ENCODE measurements around the gene NPDC1. TPM values are rescaled to one million over a fixed set of nuclear protein-coding genes. Genes with fewer than 3 reads are reported as not detected.

The NPDC1 gene
- total and polyA plus RNA-seq, 4 donors, result 2.7 to 14.5 (median 7.3) TPM

DNA sequence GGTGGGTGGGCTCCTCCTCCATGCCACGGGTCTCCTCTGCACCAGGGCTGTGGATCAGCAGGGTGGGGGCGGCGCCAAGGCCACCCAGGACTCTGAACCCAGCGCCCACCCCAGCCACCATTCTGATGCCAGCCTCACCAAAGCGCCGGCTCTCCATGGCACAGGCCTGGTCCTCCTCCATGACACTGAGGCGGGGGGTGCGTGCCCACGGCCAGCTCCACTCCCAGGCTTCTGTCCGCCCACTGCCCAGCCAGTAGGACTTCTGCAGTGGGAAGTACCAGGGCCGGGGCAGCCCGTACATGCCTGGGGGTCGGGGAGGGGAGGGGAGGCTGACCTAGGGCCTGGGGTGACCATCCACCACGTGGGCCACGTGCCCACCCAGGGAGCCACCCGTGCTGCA is 29.5 kb downstream of the NPDC1 start:
- Histone ChIP-seq H3K36me3 (ENCODE audit: control insufficient read depth in 4 of 4, insufficient read depth in 3 of 4, low read depth in 1 of 4, low read length in 3 of 4) (peaks cover 2 to 40% (median 19%) of the 10 kb centered on the region in 4 donors), H3K9ac (ENCODE audit: low read depth in 1 of 2, low read length in 2 of 2) (no peak overlapping the region), H3K27ac (ENCODE audit: low read depth in 1 of 2, low read length in 2 of 2) (no peak overlapping the region), H3K9me3 (ENCODE audit: control insufficient read depth in 4 of 4, low read length in 3 of 4) (no peaks in the 10 kb centered on the region), H3K27me3 (ENCODE audit: control insufficient read depth in 4 of 4, insufficient read depth in 4 of 4, low read length in 3 of 4) (no peaks in the 10 kb centered on the region), H3K4me1 (ENCODE audit: control insufficient read depth in 4 of 4, insufficient read depth in 4 of 4, low read length in 3 of 4) (no peaks in the 10 kb centered on the region), H3K4me3 (ENCODE audit: low read depth in 1 of 3, low read length in 3 of 3) (no peak overlapping the region)
- TF ChIP-seq HNF4A (conservative IDR thresholded peaks at IDR 0.05) (no peak), FOXA2 (IDR thresholded peaks at IDR 0.05) (no peak)
- WGBS, result 98% methylated on average over 16 of the region's 16 CpGs
- DNase-seq (ENCODE audit: low spot score), result no peak

DNA sequence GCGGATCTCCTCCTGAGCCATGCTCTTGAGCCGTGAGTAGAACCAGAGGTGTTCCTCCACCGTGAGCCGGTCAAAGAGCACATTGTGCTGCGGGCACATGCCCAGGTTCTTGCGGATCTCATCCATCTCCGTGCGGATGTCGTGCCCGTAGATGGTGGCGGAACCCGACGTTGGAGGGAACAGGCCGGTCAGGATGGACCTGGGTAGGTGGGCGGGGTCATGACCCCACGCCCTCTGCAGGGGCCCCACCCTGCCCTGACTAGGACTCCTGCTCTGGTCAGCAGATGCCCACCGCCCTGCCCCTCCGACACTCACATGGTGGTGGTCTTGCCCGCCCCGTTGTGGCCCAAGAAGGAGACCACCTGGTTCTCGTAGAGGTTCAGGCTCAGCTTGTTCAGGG is 30.0 kb downstream of the NPDC1 start:
- no peaks in the 10 kb centered on the region for H3K9me3 ChIP-seq (ENCODE audit: control insufficient read depth in 4 of 4, low read length in 3 of 4)
- H3K4me3 ChIP-seq (ENCODE audit: low read depth in 1 of 3, low read length in 3 of 3), result no peak overlapping the region
- no peak overlapping the region for H3K27ac ChIP-seq (ENCODE audit: low read depth in 1 of 2, low read length in 2 of 2)
- no peaks in the 10 kb centered on the region for H3K4me1 ChIP-seq (ENCODE audit: control insufficient read depth in 4 of 4, insufficient read depth in 4 of 4, low read length in 3 of 4)
- no peaks in the 10 kb centered on the region for H3K27me3 ChIP-seq (ENCODE audit: control insufficient read depth in 4 of 4, insufficient read depth in 4 of 4, low read length in 3 of 4)
- no peak for TF ChIP-seq EGR1 (IDR thresholded peaks at IDR 0.05; ENCODE audit: low read depth in 2 of 2)
- TF ChIP-seq SP1 (IDR thresholded peaks at IDR 0.05), result no peak
- no peak for TF ChIP-seq FOXA2 (IDR thresholded peaks at IDR 0.05)
- no peak for TF ChIP-seq HNF4G (IDR thresholded peaks at IDR 0.05)
- TF ChIP-seq, protein P1, sequence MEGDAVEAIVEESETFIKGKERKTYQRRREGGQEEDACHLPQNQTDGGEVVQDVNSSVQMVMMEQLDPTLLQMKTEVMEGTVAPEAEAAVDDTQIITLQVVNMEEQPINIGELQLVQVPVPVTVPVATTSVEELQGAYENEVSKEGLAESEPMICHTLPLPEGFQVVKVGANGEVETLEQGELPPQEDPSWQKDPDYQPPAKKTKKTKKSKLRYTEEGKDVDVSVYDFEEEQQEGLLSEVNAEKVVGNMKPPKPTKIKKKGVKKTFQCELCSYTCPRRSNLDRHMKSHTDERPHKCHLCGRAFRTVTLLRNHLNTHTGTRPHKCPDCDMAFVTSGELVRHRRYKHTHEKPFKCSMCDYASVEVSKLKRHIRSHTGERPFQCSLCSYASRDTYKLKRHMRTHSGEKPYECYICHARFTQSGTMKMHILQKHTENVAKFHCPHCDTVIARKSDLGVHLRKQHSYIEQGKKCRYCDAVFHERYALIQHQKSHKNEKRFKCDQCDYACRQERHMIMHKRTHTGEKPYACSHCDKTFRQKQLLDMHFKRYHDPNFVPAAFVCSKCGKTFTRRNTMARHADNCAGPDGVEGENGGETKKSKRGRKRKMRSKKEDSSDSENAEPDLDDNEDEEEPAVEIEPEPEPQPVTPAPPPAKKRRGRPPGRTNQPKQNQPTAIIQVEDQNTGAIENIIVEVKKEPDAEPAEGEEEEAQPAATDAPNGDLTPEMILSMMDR (IDR thresholded peaks at IDR 0.05; ENCODE audit: low read depth, low read length, missing input control), result no peak
- TF ChIP-seq NR2F2 (IDR thresholded peaks at IDR 0.05), result no peak
- TF ChIP-seq HNF4A (conservative IDR thresholded peaks at IDR 0.05), result no peak
- no peak for TF ChIP-seq RXRA (IDR thresholded peaks at IDR 0.05)
- TF ChIP-seq, protein P2, sequence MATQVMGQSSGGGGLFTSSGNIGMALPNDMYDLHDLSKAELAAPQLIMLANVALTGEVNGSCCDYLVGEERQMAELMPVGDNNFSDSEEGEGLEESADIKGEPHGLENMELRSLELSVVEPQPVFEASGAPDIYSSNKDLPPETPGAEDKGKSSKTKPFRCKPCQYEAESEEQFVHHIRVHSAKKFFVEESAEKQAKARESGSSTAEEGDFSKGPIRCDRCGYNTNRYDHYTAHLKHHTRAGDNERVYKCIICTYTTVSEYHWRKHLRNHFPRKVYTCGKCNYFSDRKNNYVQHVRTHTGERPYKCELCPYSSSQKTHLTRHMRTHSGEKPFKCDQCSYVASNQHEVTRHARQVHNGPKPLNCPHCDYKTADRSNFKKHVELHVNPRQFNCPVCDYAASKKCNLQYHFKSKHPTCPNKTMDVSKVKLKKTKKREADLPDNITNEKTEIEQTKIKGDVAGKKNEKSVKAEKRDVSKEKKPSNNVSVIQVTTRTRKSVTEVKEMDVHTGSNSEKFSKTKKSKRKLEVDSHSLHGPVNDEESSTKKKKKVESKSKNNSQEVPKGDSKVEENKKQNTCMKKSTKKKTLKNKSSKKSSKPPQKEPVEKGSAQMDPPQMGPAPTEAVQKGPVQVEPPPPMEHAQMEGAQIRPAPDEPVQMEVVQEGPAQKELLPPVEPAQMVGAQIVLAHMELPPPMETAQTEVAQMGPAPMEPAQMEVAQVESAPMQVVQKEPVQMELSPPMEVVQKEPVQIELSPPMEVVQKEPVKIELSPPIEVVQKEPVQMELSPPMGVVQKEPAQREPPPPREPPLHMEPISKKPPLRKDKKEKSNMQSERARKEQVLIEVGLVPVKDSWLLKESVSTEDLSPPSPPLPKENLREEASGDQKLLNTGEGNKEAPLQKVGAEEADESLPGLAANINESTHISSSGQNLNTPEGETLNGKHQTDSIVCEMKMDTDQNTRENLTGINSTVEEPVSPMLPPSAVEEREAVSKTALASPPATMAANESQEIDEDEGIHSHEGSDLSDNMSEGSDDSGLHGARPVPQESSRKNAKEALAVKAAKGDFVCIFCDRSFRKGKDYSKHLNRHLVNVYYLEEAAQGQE (IDR thresholded peaks at IDR 0.05), result no peak
- TF ChIP-seq, protein P3, sequence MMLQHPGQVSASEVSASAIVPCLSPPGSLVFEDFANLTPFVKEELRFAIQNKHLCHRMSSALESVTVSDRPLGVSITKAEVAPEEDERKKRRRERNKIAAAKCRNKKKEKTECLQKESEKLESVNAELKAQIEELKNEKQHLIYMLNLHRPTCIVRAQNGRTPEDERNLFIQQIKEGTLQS (IDR thresholded peaks at IDR 0.05), result no peak
- TF ChIP-seq, protein P4, sequence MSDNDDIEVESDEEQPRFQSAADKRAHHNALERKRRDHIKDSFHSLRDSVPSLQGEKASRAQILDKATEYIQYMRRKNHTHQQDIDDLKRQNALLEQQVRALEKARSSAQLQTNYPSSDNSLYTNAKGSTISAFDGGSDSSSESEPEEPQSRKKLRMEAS (IDR thresholded peaks at IDR 0.05), result no peak
- TF ChIP-seq RAD21 (IDR thresholded peaks at IDR 0.05), result no peak
- no peak for TF ChIP-seq TAF1 (conservative IDR thresholded peaks at IDR 0.05)
- TF ChIP-seq YY1 (IDR thresholded peaks at IDR 0.05), result no peak
- no peak for TF ChIP-seq JUND (IDR thresholded peaks at IDR 0.05)
- TF ChIP-seq, protein P5, sequence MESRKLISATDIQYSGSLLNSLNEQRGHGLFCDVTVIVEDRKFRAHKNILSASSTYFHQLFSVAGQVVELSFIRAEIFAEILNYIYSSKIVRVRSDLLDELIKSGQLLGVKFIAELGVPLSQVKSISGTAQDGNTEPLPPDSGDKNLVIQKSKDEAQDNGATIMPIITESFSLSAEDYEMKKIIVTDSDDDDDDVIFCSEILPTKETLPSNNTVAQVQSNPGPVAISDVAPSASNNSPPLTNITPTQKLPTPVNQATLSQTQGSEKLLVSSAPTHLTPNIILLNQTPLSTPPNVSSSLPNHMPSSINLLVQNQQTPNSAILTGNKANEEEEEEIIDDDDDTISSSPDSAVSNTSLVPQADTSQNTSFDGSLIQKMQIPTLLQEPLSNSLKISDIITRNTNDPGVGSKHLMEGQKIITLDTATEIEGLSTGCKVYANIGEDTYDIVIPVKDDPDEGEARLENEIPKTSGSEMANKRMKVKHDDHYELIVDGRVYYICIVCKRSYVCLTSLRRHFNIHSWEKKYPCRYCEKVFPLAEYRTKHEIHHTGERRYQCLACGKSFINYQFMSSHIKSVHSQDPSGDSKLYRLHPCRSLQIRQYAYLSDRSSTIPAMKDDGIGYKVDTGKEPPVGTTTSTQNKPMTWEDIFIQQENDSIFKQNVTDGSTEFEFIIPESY (IDR thresholded peaks at IDR 0.05), result no peak
- no peak for TF ChIP-seq GABPA (IDR thresholded peaks at IDR 0.05 in 1 of 2, conservative IDR thresholded peaks at IDR 0.05 in 1 of 2)
- no peak for TF ChIP-seq FOXA1 (IDR thresholded peaks at IDR 0.05)
- no peak overlapping the region for H3K9ac ChIP-seq (ENCODE audit: low read depth in 1 of 2, low read length in 2 of 2)
- H3K36me3 ChIP-seq (ENCODE audit: control insufficient read depth in 4 of 4, insufficient read depth in 3 of 4, low read depth in 1 of 4, low read length in 3 of 4), result peaks cover 2 to 43% (median 19%) of the 10 kb centered on the region in 4 donors
- 97% methylated on average over 21 of the region's 21 CpGs for WGBS
- DNase-seq (ENCODE audit: low spot score), result no peak
